ENCODE data around the gene RPL21.
"Not testable (repeated sequence)": the region's sequence is repeated elsewhere in the genome, so short reads cannot be mapped to it uniquely, and the experiment has no call there.

Gene RPL21

GRCh38 chr13:27293076-27293691, 41.8 kb downstream of the RPL21 start:
- no peak for DNase-seq

GRCh38 chr13:27293873-27294515, 42.6 kb downstream of the RPL21 start:
- no peak for DNase-seq

GRCh38 chr13:27295096-27295495, 43.7 kb downstream of the RPL21 start:
- no peak for DNase-seq

- DNase-seq: no peak
Observed at GRCh38 chr13:27295660-27296059, 44.3 kb downstream of the RPL21 start.

GRCh38 chr13:27296496-27296895, 45.1 kb downstream of the RPL21 start:
- DNase-seq: no peak

GRCh38 chr13:27298849-27299248, 47.5 kb downstream of the RPL21 start:
- DNase-seq: no peak

GRCh38 chr13:27300406-27300805, 49.0 kb downstream of the RPL21 start:
- not testable (repeated sequence) for DNase-seq

GRCh38 chr13:27300941-27301586, 49.7 kb downstream of the RPL21 start:
- DNase-seq: no peak

- no peak for DNase-seq
Observed at GRCh38 chr13:27302643-27303262, 51.4 kb downstream of the RPL21 start.

GRCh38 chr13:27304099-27304498, 52.7 kb downstream of the RPL21 start:
- DNase-seq: no peak

GRCh38 chr13:27304611-27305010, 53.3 kb downstream of the RPL21 start:
- no peak for DNase-seq
